ENCODE measurements around the gene CDHR1. TPM values are rescaled to one million over a fixed set of nuclear protein-coding genes. Genes with fewer than 3 reads are reported as not detected.

The CDHR1 gene
- total RNA-seq, 1 donor from 2014 or later, result 0.24 TPM

- no peaks in the 10 kb centered on the region for H3K36me3 Mint-ChIP-seq (ENCODE audit: unreplicated experiment)
- H3K4me3 Mint-ChIP-seq (ENCODE audit: unreplicated experiment), result no peak overlapping the region
- H3K4me1 Mint-ChIP-seq (ENCODE audit: unreplicated experiment), result peaks cover 2% of the 10 kb centered on the region
- no peaks in the 10 kb centered on the region for H3K9me3 Mint-ChIP-seq (ENCODE audit: unreplicated experiment)
- TF ChIP-seq, protein P1, sequence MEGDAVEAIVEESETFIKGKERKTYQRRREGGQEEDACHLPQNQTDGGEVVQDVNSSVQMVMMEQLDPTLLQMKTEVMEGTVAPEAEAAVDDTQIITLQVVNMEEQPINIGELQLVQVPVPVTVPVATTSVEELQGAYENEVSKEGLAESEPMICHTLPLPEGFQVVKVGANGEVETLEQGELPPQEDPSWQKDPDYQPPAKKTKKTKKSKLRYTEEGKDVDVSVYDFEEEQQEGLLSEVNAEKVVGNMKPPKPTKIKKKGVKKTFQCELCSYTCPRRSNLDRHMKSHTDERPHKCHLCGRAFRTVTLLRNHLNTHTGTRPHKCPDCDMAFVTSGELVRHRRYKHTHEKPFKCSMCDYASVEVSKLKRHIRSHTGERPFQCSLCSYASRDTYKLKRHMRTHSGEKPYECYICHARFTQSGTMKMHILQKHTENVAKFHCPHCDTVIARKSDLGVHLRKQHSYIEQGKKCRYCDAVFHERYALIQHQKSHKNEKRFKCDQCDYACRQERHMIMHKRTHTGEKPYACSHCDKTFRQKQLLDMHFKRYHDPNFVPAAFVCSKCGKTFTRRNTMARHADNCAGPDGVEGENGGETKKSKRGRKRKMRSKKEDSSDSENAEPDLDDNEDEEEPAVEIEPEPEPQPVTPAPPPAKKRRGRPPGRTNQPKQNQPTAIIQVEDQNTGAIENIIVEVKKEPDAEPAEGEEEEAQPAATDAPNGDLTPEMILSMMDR (IDR thresholded peaks at IDR 0.05), result no peak
- H3K27me3 Mint-ChIP-seq (ENCODE audit: unreplicated experiment), result peaks cover 31% of the 10 kb centered on the region
- DNase-seq (ENCODE audit: extremely low spot score, unreplicated experiment), result no peak
- no peak overlapping the region for H3K27ac Mint-ChIP-seq (ENCODE audit: unreplicated experiment)
These were observed 2.6 kb downstream of the CDHR1 start for GRCh38 chr10:84196941-84197340.

DNA sequence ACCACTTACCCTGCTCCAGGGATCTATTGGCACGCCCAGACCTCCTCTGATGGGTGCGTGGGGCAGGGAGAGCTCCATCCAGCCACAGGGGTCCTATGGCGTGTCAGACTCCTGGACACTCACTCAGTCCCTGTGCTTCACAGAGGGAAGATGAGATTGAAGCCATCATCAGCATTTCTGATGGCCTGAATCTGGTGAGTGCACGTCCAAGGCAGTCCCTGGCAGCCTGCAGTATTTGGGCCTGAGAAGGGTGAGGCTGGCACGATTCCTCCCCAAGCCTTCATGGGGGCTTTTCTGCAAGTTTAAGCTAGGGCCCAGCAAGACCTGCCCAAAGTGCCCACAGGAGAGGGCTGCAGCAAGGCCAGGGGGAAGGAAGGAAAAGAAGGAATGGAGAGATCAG lies 3.3 kb downstream of the CDHR1 start:
- Mint-ChIP-seq H3K27me3 (ENCODE audit: unreplicated experiment) (peaks cover 31% of the 10 kb centered on the region), H3K27ac (ENCODE audit: unreplicated experiment) (no peak overlapping the region), H3K4me3 (ENCODE audit: unreplicated experiment) (no peak overlapping the region), H3K36me3 (ENCODE audit: unreplicated experiment) (no peaks in the 10 kb centered on the region), H3K4me1 (ENCODE audit: unreplicated experiment) (peaks cover 2% of the 10 kb centered on the region), H3K9me3 (ENCODE audit: unreplicated experiment) (no peaks in the 10 kb centered on the region)
- TF ChIP-seq, protein P1 (IDR thresholded peaks at IDR 0.05), result no peak
- no peak for DNase-seq (ENCODE audit: extremely low spot score, unreplicated experiment)

- Mint-ChIP-seq H3K27me3 (ENCODE audit: unreplicated experiment) (peaks cover 31% of the 10 kb centered on the region), H3K4me3 (ENCODE audit: unreplicated experiment) (no peak overlapping the region)
These were observed 4.0 kb downstream of the CDHR1 start for GRCh38 chr10:84198206-84198915.

GRCh38 chr10:84200537-84201243 lies 6.4 kb downstream of the CDHR1 start:
- H3K4me3 Mint-ChIP-seq (ENCODE audit: unreplicated experiment), result no peak overlapping the region
- TF ChIP-seq, protein P1 (IDR thresholded peaks at IDR 0.05), result no peak

More at GRCh38 chr10:84198206-84198915, 4.0 kb downstream of the CDHR1 start:
- Mint-ChIP-seq H3K27ac (ENCODE audit: unreplicated experiment) (no peak overlapping the region), H3K4me1 (ENCODE audit: unreplicated experiment) (peaks cover 2% of the 10 kb centered on the region), H3K36me3 (ENCODE audit: unreplicated experiment) (no peaks in the 10 kb centered on the region), H3K9me3 (ENCODE audit: unreplicated experiment) (no peaks in the 10 kb centered on the region)
- DNase-seq (ENCODE audit: extremely low spot score, unreplicated experiment), result no peak
- TF ChIP-seq, protein P1 (IDR thresholded peaks at IDR 0.05), result no peak

GRCh38 chr10:84201244-84201606 lies 6.9 kb downstream of the CDHR1 start:
- Mint-ChIP-seq H3K4me1 (ENCODE audit: unreplicated experiment) (no peaks in the 10 kb centered on the region), H3K36me3 (ENCODE audit: unreplicated experiment) (no peaks in the 10 kb centered on the region), H3K27me3 (ENCODE audit: unreplicated experiment) (peaks cover 21% of the 10 kb centered on the region)

More at GRCh38 chr10:84200537-84201243, 6.4 kb downstream of the CDHR1 start:
- Mint-ChIP-seq H3K9me3 (ENCODE audit: unreplicated experiment) (no peaks in the 10 kb centered on the region), H3K27ac (ENCODE audit: unreplicated experiment) (no peak overlapping the region), H3K27me3 (ENCODE audit: unreplicated experiment) (peaks cover 22% of the 10 kb centered on the region), H3K4me1 (ENCODE audit: unreplicated experiment) (no peaks in the 10 kb centered on the region), H3K36me3 (ENCODE audit: unreplicated experiment) (no peaks in the 10 kb centered on the region)
- DNase-seq (ENCODE audit: extremely low spot score, unreplicated experiment), result no peak

More at GRCh38 chr10:84201244-84201606, 6.9 kb downstream of the CDHR1 start:
- Mint-ChIP-seq H3K4me3 (ENCODE audit: unreplicated experiment) (no peak overlapping the region), H3K27ac (ENCODE audit: unreplicated experiment) (no peak overlapping the region), H3K9me3 (ENCODE audit: unreplicated experiment) (no peaks in the 10 kb centered on the region)
- DNase-seq (ENCODE audit: extremely low spot score, unreplicated experiment), result no peak
- TF ChIP-seq, protein P1 (IDR thresholded peaks at IDR 0.05), result no peak

All from osteocyte (in vitro differentiated cells).